GM12864 (cell line): Measurements from ENCODE around the gene TMEM213.

Experiments used
- DNase-seq: peaks from one replicate; pipeline ENCODE4 v3.0.0-alpha.2; 2011; ENCODE audit warnings: low read depth
- H3K4me3 ChIP-seq: 2 replicates; pipeline ENCODE4 v1.5.1; 2011; ENCODE audit warnings: mild to moderate bottlenecking, low read depth, low read length, control low read depth
- CTCF ChIP-seq: IDR thresholded peaks from 2 replicates; pipeline ENCODE4 v1.5.1; 2011; ENCODE audit warnings: low read depth, mild to moderate bottlenecking, moderate library complexity, low read length, control low read depth, inconsistent platforms; ENCODE audit errors: missing control alignments

Gene TMEM213

GRCh38 chr7:138813945-138814344 lies 16.2 kb downstream of the TMEM213 start:
- no peak for DNase-seq
- H3K4me3 ChIP-seq: no peak overlapping the region
- TF ChIP-seq CTCF: no peak

- TF ChIP-seq CTCF: no peak
- no peak for DNase-seq
Observed at GRCh38 chr7:138814816-138815332, 17.1 kb downstream of the TMEM213 start.

GRCh38 chr7:138816650-138817049 lies 18.9 kb downstream of the TMEM213 start:
- DNase-seq: no peak
- H3K4me3 ChIP-seq: no peak overlapping the region
- TF ChIP-seq CTCF: no peak

More at GRCh38 chr7:138814816-138815332, 17.1 kb downstream of the TMEM213 start:
- H3K4me3 ChIP-seq: no peak overlapping the region

- no peak overlapping the region for H3K4me3 ChIP-seq
- no peak for TF ChIP-seq CTCF
- no peak for DNase-seq
Observed at GRCh38 chr7:138819625-138820024, 21.8 kb downstream of the TMEM213 start.

- DNase-seq: no peak
- no peak overlapping the region for H3K4me3 ChIP-seq
- no peak for TF ChIP-seq CTCF
Observed at GRCh38 chr7:138821912-138822311, 24.1 kb downstream of the TMEM213 start.

- no peak for TF ChIP-seq CTCF
- no peak overlapping the region for H3K4me3 ChIP-seq
- DNase-seq: no peak
Observed at GRCh38 chr7:138822867-138823535, 25.2 kb downstream of the TMEM213 start.
